Esophagus muscularis mucosa (tissue), 4 donors: Measurements from ENCODE around the gene NAV3. TPM values are rescaled to one million over a fixed set of nuclear protein-coding genes. Genes with fewer than 3 reads are reported as not detected.

Experiments used
- DNase-seq: peaks from one replicate; pipeline ENCODE4 v3.0.0-alpha.2; 2017; ENCODE audit errors: extremely low spot score
- H3K27ac ChIP-seq, 4 donors: fragments of 200-600 bp; sonication (generic); replicated peaks in 1 of 4; 1 replicate in 3 of 4; 2 replicates in 1 of 4; pipeline ENCODE4 v1.5.1; 2016 to 2019; ENCODE audit warnings: mild to moderate bottlenecking in 1 of 4
- H3K27me3 ChIP-seq, 4 donors: fragments of 200-600 bp; sonication (generic); one replicate each; pipeline versions ENCODE4 v1.5.1 to v1.6.0; 2016 to 2019
- H3K36me3 ChIP-seq, 4 donors: fragments of 200-600 bp; sonication (generic); one replicate each; pipeline ENCODE4 v1.5.1; 2016 to 2019
- H3K4me1 ChIP-seq, 4 donors: fragments of 200-600 bp; sonication (generic); one replicate each; pipeline ENCODE4 v1.5.1; 2016 to 2019
- H3K4me3 ChIP-seq, 4 donors: fragments of 200-600 bp; sonication (generic); 1 replicate in 2 of 4; 2 replicates in 2 of 4; pipeline ENCODE4 v1.5.1; 2016 to 2019; ENCODE audit warnings: mild to moderate bottlenecking in 4 of 4, moderate library complexity in 1 of 4
- H3K9me3 ChIP-seq, 4 donors: fragments of 200-600 bp; sonication (generic); 1 replicate in 3 of 4; 2 replicates in 1 of 4; pipeline ENCODE4 v1.5.1; 2016 to 2019
- CTCF ChIP-seq, 3 experiments: fragments of 200-600 bp in 2 of 3; fragments of 450-650 bp in 1 of 3; sonication (generic) in 2 of 3; IDR thresholded peaks; one replicate each; pipeline ENCODE4 v1.5.1; 2017 to 2019; ENCODE audit warnings: antibody characterized with exemption in 3 of 3, mild to moderate bottlenecking in 2 of 3, moderate library complexity in 1 of 3
- EP300 ChIP-seq: sonication (generic); formaldehyde crosslinking; IDR thresholded peaks from one replicate; pipeline ENCODE4 v1.6.1; 2017; ENCODE audit warnings: antibody characterized with exemption
- POLR2A ChIP-seq: fragments of 450-650 bp; IDR thresholded peaks from one replicate; pipeline ENCODE4 v1.6.1; 2017; ENCODE audit warnings: antibody characterized with exemption, moderate library complexity, mild to moderate bottlenecking, low read depth
- POLR2AphosphoS5 ChIP-seq, 2 donors: sonication (generic); formaldehyde crosslinking; IDR thresholded peaks; one replicate each; pipeline ENCODE4 v1.6.1; 2017; ENCODE audit warnings: antibody characterized with exemption in 2 of 2
- WGBS: methylation state at CpG from one replicate; pipeline ENCODE4 v1.1.5; 2018; 5-methylcytosine and 5-hydroxymethylcytosine counted together
- intact Hi-C: fragments of 100-400 bp; cut with DNase I; formaldehyde crosslinking; loops from one replicate; pipeline ENCODE4 v1.15.1; 2023
- total RNA-seq, 4 donors: library from RNA; depleted of rRNA; stranded (reverse); fragments of >200 nt; gene quantifications; one replicate each; pipeline versions ENCODE4 v1.1.0 to v1.2.1, GENCODE V29; 2016

Gene NAV3
- total RNA-seq, 4 donors from 2014 or later: 4.3 to 9.6 (median 5.4) TPM

GRCh38 chr12:77800501-77800900 is 30.2 kb upstream of the NAV3 start:
- intact Hi-C loops: no loop called here
- whole genome bisulfite sequencing: 85% methylated on average over 2 of the region's 2 CpGs
- no peaks in the 10 kb centered on the region for H3K27me3 ChIP-seq
- no peak for DNase-seq
- no peaks in the 10 kb centered on the region for H3K36me3 ChIP-seq
- TF ChIP-seq POLR2A (no peak), EP300 (no peak), POLR2AphosphoS5 (IDR thresholded peaks at IDR 0.05) (no peak), CTCF (IDR thresholded peaks at IDR 0.05) (no peak)
- no peaks in the 10 kb centered on the region for H3K4me1 ChIP-seq
- no peak overlapping the region for H3K27ac ChIP-seq
- H3K4me3 ChIP-seq: no peak overlapping the region
- peaks cover 0 to 10% (median 4%) of the 10 kb centered on the region in 4 donors for H3K9me3 ChIP-seq

GRCh38 chr12:77808534-77808933 is 22.2 kb upstream of the NAV3 start:
- Histone ChIP-seq H3K4me1 (no peaks in the 10 kb centered on the region), H3K9me3 (peaks cover 0 to 8% (median 4%) of the 10 kb centered on the region in 4 donors), H3K36me3 (no peaks in the 10 kb centered on the region), H3K27ac (no peak overlapping the region), H3K27me3 (no peaks in the 10 kb centered on the region), H3K4me3 (no peak overlapping the region)
- no peak for DNase-seq
- WGBS: 89% methylated on average over 7 of the region's 9 CpGs
- TF ChIP-seq CTCF (IDR thresholded peaks at IDR 0.05) (no peak), EP300 (no peak), POLR2AphosphoS5 (IDR thresholded peaks at IDR 0.05) (no peak), POLR2A (no peak)
- intact Hi-C loops: no loop called here

- Histone ChIP-seq H3K4me1 (no peaks in the 10 kb centered on the region), H3K9me3 (no peaks in the 10 kb centered on the region), H3K27ac (no peak overlapping the region), H3K4me3 (no peak overlapping the region), H3K36me3 (no peaks in the 10 kb centered on the region), H3K27me3 (no peaks in the 10 kb centered on the region)
- DNase-seq: no peak
- TF ChIP-seq CTCF (IDR thresholded peaks at IDR 0.05): no peak
- no peak for TF ChIP-seq POLR2AphosphoS5 (IDR thresholded peaks at IDR 0.05)
- TF ChIP-seq EP300: no peak
- no peak for TF ChIP-seq POLR2A
- intact Hi-C loops: no loop called here
- WGBS: 77% methylated on average over 2 of the region's 2 CpGs
Measured at GRCh38 chr12:77813558-77813957, 17.1 kb upstream of the NAV3 start.

- no peaks in the 10 kb centered on the region for H3K9me3 ChIP-seq
- TF ChIP-seq POLR2AphosphoS5 (IDR thresholded peaks at IDR 0.05): no peak
- no peak overlapping the region for H3K4me3 ChIP-seq
- DNase-seq: no peak
- no peaks in the 10 kb centered on the region for H3K36me3 ChIP-seq
- no peaks in the 10 kb centered on the region for H3K27me3 ChIP-seq
- 64% methylated on average over 1 of the region's 1 CpG for WGBS
- no peak overlapping the region for H3K27ac ChIP-seq
- intact Hi-C loops: no loop called here
- no peaks in the 10 kb centered on the region for H3K4me1 ChIP-seq
Measured at GRCh38 chr12:77814386-77814785, 16.3 kb upstream of the NAV3 start.

- Histone ChIP-seq H3K27ac (no peak overlapping the region), H3K27me3 (no peaks in the 10 kb centered on the region), H3K36me3 (no peaks in the 10 kb centered on the region), H3K9me3 (no peaks in the 10 kb centered on the region), H3K4me3 (no peak overlapping the region), H3K4me1 (no peaks in the 10 kb centered on the region)
- intact Hi-C loops: no loop called here
- DNase-seq: no peak
- TF ChIP-seq CTCF (IDR thresholded peaks at IDR 0.05): no peak
- TF ChIP-seq EP300: no peak
- TF ChIP-seq POLR2A: no peak
- TF ChIP-seq POLR2AphosphoS5 (IDR thresholded peaks at IDR 0.05): no peak
Measured at GRCh38 chr12:77816196-77816595, 14.5 kb upstream of the NAV3 start.
